ENCODE measurements around the gene RIN1. TPM values are rescaled to one million over a fixed set of nuclear protein-coding genes. Genes with fewer than 3 reads are reported as not detected.
"Not testable (repeated sequence)": the region's sequence is repeated elsewhere in the genome, so short reads cannot be mapped to it uniquely, and the experiment has no call there.

The RIN1 gene
- total RNA-seq: 1.3 and 1.8 TPM in 2 replicates

- intact Hi-C loops (cut with micrococcal nuclease): no loop called here
These were observed at the start of gene RIN1 for GRCh38 chr11:66336234-66337102. TSS of gene RIN1 (minus strand) at chr11:66336434. CDS start at chr11:66336402, 32 bp downstream.

GRCh38 chr11:66384316-66384715 lies 48.1 kb upstream of the RIN1 start:
- intact Hi-C loops (cut with micrococcal nuclease): not testable (repeated sequence)

DNA sequence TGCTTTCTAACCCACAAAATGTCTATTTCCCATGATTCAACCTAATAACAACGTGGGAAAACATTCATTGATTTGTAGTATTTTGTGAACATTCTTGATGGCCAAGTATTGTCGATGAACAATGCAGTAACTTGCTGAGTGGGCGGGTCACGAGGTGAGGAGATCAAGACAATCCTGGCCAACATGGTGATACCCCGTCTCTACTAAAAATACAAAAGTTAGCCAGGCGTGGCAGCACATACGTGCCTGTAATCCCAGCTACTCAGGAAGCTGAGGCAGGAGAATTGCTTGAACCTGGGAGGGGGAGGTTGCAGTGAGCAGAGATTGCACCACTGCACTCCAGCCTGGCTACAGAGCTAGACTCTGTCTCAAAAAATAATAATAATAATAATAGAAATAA lies 44.0 kb upstream of the RIN1 start:
- intact Hi-C loops (cut with micrococcal nuclease): not testable (repeated sequence)

- intact Hi-C loops (cut with micrococcal nuclease): not testable (repeated sequence)
These were observed 37.6 kb upstream of the RIN1 start for GRCh38 chr11:66373690-66374287.

GRCh38 chr11:66373265-66373664 lies 37.0 kb upstream of the RIN1 start:
- intact Hi-C loops (cut with micrococcal nuclease): no loop called here

GRCh38 chr11:66371627-66372415 lies 35.6 kb upstream of the RIN1 start, which contains the start of gene SLC29A2:
TSS of gene SLC29A2 (minus strand) at chr11:66371760. CDS start at chr11:66371591, 169 bp downstream.
- intact Hi-C loops (cut with micrococcal nuclease): loop anchor here (1.0 kb wide), 1 partner anchor 24 kb away; no protein-coding TSS in a partner anchor

DNA sequence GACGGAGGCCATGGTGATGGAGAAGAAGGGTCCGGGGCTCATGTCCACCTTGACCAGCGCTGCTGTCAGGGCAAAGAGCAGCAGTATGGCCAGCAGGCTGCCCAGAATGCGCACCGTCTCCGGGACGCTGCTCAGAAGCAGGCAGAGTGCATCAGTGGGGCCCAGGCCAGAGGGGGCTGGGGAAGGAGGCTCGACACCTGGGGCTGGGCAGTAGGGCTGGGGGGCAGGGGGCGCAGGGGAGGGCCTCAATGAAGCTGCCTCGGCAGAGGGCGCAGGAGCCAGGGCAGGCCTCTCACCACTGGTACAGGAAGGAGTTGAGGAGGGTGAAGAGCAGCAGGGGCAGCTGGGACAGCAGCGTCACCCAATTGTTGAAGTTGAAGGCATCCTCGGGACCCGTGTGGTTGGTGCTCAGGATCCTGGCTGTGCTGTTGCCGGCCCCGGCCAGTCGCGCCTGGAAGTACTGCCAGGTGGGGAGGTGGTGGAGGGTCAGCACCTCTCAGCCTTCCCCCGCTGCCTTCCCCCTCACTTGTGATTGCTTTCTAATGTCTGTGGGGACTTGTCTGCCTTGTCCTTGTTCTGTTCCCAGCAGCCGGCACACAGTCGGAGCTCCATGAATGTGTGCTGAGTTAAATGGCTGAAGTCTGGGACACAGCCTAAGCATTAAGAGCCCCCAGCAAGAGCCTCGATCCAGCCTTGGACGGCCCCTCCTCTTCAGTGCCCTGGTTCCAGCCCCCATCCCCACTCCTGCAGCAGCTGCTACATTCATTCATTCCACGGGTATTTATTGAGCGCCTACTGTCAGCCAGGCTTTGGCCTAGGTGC lies 33.0 kb upstream of the RIN1 start:
- intact Hi-C loops (cut with micrococcal nuclease): no loop called here

GRCh38 chr11:66368484-66368883 lies 32.2 kb upstream of the RIN1 start:
- intact Hi-C loops (cut with micrococcal nuclease): no loop called here

- intact Hi-C loops (cut with micrococcal nuclease): no loop called here
These were observed 31.5 kb upstream of the RIN1 start for GRCh38 chr11:66367561-66368312.

DNA sequence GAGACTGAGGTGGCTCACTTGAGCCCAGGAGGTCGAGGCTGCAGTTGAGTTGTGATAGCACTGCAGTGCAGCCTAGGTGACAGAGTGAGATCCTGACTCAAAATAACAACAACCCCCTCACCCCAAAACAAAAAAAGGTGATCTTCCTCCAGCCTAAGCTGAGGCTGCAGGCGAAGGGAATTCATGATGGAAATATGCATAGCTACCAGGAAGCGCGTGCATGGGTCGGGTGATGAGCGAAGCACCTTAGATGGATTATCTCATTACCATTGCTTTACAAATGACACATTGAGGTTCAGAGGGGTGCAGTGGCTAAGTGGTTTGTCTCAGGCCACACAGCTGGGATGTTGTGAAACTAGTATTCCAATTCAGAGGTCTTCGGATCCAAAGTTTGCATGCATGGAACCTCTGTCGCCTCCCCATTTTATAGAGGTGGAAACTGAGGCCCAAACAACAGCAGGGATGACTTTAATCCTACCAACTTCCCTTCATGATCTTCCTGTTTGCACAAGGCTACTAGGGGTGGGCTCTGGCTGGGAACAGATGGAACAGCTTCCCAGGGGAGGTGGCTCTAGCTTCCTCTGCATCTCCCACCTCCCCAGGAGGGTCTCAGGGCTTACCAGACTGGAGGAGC lies 30.7 kb upstream of the RIN1 start:
- intact Hi-C loops (cut with micrococcal nuclease): no loop called here

DNA sequence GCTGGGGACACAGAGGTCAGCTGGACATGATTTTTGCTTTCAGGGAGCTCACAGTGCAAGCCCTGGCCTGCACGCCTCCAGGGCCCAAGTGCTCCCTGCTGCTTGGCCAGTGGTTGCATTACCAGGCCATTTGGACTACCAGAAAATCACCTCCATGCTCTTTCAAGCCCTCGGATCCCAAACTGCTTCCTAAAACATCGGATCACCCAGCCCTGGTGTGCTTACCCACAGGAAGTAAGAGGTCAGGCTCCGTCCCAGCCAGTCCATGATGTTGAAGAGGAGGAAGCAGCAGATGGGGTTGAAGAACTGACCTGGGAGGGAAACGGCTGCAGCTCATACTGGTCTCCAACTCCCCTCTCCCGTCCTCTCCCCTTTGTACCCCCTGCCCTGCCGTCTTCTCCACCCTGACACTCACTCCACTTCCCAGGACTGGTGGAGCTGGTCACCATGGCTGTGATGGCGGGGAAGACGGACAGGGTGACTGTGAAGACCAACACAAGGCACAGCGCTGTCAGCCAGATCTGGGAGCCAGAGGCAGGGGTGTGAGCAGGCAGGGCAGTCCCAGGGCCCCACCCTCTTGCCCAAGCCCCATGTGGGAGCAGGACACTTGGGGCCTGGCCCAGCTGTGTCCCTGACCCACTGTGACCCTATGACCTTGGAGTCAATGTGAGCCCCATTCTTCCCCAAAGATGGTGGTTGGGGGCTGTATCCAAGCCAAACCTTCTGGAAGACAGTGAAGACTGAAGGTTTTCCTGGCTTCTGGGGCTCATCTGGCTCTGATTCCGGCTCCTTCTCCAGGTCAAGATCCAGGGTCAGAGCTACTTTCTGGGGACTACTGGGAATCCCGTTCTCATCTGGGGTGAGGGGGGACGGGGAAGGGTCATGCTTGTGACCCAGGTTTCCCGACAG lies 29.7 kb upstream of the RIN1 start:
- intact Hi-C loops (cut with micrococcal nuclease): no loop called here

GRCh38 chr11:66365166-66365565 lies 28.9 kb upstream of the RIN1 start:
- intact Hi-C loops (cut with micrococcal nuclease): no loop called here

DNA sequence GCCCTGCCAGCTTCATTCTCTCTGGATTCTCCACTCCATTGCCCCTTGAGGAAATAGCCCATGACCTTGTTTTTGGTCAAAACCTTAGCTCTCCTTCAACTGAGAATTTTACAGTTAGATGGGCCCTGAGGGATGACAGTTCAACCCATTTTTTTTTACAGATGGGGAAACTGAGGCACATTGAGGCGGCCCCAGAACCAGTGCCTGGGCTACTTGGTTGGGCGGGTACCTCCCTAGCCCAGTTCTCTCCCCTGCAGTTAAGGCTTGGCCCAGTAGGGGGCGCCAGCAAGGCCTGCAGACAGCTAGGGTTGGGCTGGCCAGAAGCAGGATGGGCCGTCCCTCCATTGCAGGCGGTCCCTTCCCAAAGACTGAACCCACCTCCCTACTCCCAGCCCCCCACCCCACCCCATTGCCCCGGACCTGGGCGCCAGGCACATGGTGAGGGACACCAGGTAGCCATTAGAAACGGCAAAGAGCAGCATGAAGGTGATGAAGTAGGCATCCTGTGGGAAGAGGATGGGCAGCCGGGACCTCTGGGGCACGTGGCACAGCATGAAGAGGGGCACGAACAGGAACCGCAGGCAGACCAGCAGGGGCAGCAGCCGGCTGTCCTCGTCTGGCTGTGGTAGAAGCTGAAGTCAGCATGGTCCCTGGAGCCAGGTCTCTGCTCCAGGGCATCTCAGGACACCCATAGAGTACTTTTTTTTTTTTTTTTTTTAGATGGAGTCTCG lies 27.7 kb upstream of the RIN1 start:
- intact Hi-C loops (cut with micrococcal nuclease): no loop called here

DNA sequence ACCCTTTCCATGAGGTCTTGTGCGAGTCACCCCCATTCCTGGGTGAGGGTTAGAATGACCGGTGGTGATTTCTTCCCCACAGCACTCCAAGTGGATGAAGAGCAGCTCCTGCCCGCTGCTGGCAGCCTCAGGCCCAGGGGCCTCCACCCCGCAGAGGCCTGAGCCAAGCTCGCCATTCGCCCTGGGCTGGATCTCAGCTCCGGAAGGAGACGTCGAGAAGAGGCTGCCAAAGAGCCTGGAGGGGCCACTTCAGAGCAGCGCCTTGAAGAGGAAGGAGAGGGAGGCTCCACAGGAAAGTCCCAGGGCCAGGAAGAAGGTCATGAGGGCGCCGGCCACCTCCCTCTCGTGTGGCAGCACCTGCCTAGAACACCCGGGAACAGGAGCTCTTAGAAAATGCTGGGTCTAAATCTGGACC lies 27.0 kb upstream of the RIN1 start:
- intact Hi-C loops (cut with micrococcal nuclease): no loop called here

- intact Hi-C loops (cut with micrococcal nuclease): no loop called here
These were observed 26.4 kb upstream of the RIN1 start for GRCh38 chr11:66362481-66363147.

GRCh38 chr11:66361502-66361941 lies 25.3 kb upstream of the RIN1 start:
- intact Hi-C loops (cut with micrococcal nuclease): no loop called here

- intact Hi-C loops (cut with micrococcal nuclease): no loop called here
These were observed 24.3 kb upstream of the RIN1 start for GRCh38 chr11:66360406-66361073.

Measured in T-helper 2 cell treated with Interferon-gamma antibody and Interleukin-4, amounts not matched to agents 100 ng/mL and 5 ng/mL, for 36 hours (primary cell).